HepG2 (cell line): ENCODE data around the gene NAALADL1. TPM values are rescaled to one million over a fixed set of nuclear protein-coding genes. Genes with fewer than 3 reads are reported as not detected.

ENCODE experiments used
- AGO2 ChIP-seq: fragments of 200-400 bp; formaldehyde crosslinking; optimal IDR thresholded peaks from 2 replicates; pipeline ENCODE3; 2017; ENCODE audit warnings: mild to moderate bottlenecking, low read depth, low read length, moderate library complexity
- FOXP4 ChIP-seq: sonication (generic); formaldehyde crosslinking; IDR thresholded peaks from 2 replicates; pipeline ENCODE4 v1.4.0; 2020; ENCODE audit warnings: missing genetic modification reagents
- GATA4 ChIP-seq: sonication (generic); IDR thresholded peaks from 2 replicates; pipeline ENCODE4 v1.6.1; 2016; ENCODE audit warnings: antibody characterized with exemption, low read depth, borderline replicate concordance
- HDAC1 ChIP-seq: sonication (generic); formaldehyde crosslinking; IDR thresholded peaks from 2 replicates; pipeline ENCODE4 v1.5.1; 2020; ENCODE audit warnings: mild to moderate bottlenecking, missing genetic modification reagents
- HDAC2 ChIP-seq: sonication (generic); formaldehyde crosslinking; IDR thresholded peaks from 2 replicates; pipeline ENCODE4 v1.4.0; 2020; ENCODE audit warnings: missing genetic modification reagents
- IKZF1 ChIP-seq: fragments of 450-650 bp; IDR thresholded peaks from 2 replicates; pipeline ENCODE4 v1.7.1; 2016
- KDM1A ChIP-seq: IDR thresholded peaks from 2 replicates; pipeline ENCODE4 v1.6.1; 2016; ENCODE audit warnings: missing compliant biosample characterization
- KDM3A ChIP-seq: IDR thresholded peaks from 2 replicates; pipeline ENCODE4 v1.6.1; 2018; ENCODE audit warnings: low read depth, missing compliant biosample characterization
- NCOA5 ChIP-seq: sonication (generic); formaldehyde crosslinking; IDR thresholded peaks from 2 replicates; pipeline ENCODE4 v1.4.0; 2020; ENCODE audit warnings: missing genetic modification reagents
- NR1H2 ChIP-seq: sonication (generic); formaldehyde crosslinking; IDR thresholded peaks from 2 replicates; pipeline ENCODE4 v1.8.1; 2022; ENCODE audit warnings: low read depth, missing genetic modification reagents, borderline replicate concordance
- SMAD3 ChIP-seq: sonication (generic); formaldehyde crosslinking; IDR thresholded peaks from 2 replicates; pipeline ENCODE4 v1.4.0; 2020; ENCODE audit warnings: missing genetic modification reagents
- SNRNP70 ChIP-seq: fragments of 200-400 bp; formaldehyde crosslinking; IDR thresholded peaks from 2 replicates; pipeline ENCODE4 v1.6.1; 2017; ENCODE audit warnings: mild to moderate bottlenecking, low read depth, low read length, moderate library complexity
- TSC22D2 ChIP-seq: sonication (generic); formaldehyde crosslinking; IDR thresholded peaks from 2 replicates; pipeline ENCODE4 v1.5.1; 2020; ENCODE audit warnings: missing genetic modification reagents, mild to moderate bottlenecking, borderline replicate concordance
- YEATS4 ChIP-seq: sonication (generic); formaldehyde crosslinking; IDR thresholded peaks from 2 replicates; pipeline ENCODE4 v1.4.0; 2020; ENCODE audit warnings: missing genetic modification reagents, borderline replicate concordance
- ZBTB10 ChIP-seq: sonication (generic); formaldehyde crosslinking; IDR thresholded peaks from 2 replicates; pipeline ENCODE4 v1.4.0; 2020; ENCODE audit warnings: missing genetic modification reagents, borderline replicate concordance
- ZBTB14 ChIP-seq: sonication (generic); formaldehyde crosslinking; IDR thresholded peaks from 2 replicates; pipeline ENCODE4 v1.4.0; 2020; ENCODE audit warnings: missing genetic modification reagents
- ZKSCAN5 ChIP-seq: sonication (generic); formaldehyde crosslinking; IDR thresholded peaks from 2 replicates; pipeline ENCODE4 v1.5.1; 2020; ENCODE audit warnings: mild to moderate bottlenecking, missing genetic modification reagents
- ZNF121 ChIP-seq: sonication (generic); formaldehyde crosslinking; IDR thresholded peaks from 2 replicates; pipeline ENCODE4 v1.5.0; 2020; ENCODE audit warnings: mild to moderate bottlenecking, missing genetic modification reagents
- ZNF33B ChIP-seq: sonication (generic); formaldehyde crosslinking; IDR thresholded peaks from 2 replicates; pipeline ENCODE4 v1.5.1; 2020; ENCODE audit warnings: mild to moderate bottlenecking, missing genetic modification reagents
- ZNF383 ChIP-seq: sonication (generic); formaldehyde crosslinking; IDR thresholded peaks from 2 replicates; pipeline ENCODE4 v1.4.0; 2020; ENCODE audit warnings: missing genetic modification reagents, mild to moderate bottlenecking, borderline replicate concordance
- ZNF557 ChIP-seq: sonication (generic); formaldehyde crosslinking; IDR thresholded peaks from 2 replicates; pipeline ENCODE4 v1.4.0; 2020; ENCODE audit warnings: missing genetic modification reagents
- ZNF770 ChIP-seq: sonication (generic); formaldehyde crosslinking; IDR thresholded peaks from 2 replicates; pipeline ENCODE4 v1.5.0; 2020; ENCODE audit warnings: mild to moderate bottlenecking, missing genetic modification reagents
- ZNF772 ChIP-seq: sonication (generic); formaldehyde crosslinking; IDR thresholded peaks from 2 replicates; pipeline ENCODE4 v1.5.0; 2020; ENCODE audit warnings: mild to moderate bottlenecking, missing genetic modification reagents
- polyA plus RNA-seq, 8 experiments: library from polyadenylated mRNA; depleted of rRNA in 3 of 8; stranded (reverse) in 7 of 8; unstranded in 1 of 8; fragments of >200 nt; fragmentation: Illumina TruSeq in 4 of 8; extraction: Trizol in 4 of 8; gene quantifications; 2 replicates each; pipeline versions ENCODE4 v1.2.1 to v1.2.3, GENCODE V29; 2011 to 2016; ENCODE audit warnings: low read depth in 4 of 8, missing spikeins in 1 of 8, mixed read lengths in 1 of 8; ENCODE audit not compliant: insufficient read depth in 1 of 8
- total RNA-seq, 5 experiments: library from RNA; depleted of rRNA; stranded (reverse); fragments of >200 nt; fragmentation: Illumina TruSeq; extraction: Trizol; gene quantifications; 2 replicates each; pipeline ENCODE4 v1.2.3, GENCODE V29; 2016; ENCODE audit warnings: low read depth in 1 of 5

Gene NAALADL1
- total and polyA plus RNA-seq, 2 of the 13 experiments (the other 11 are each of a cell fraction or from before 2014, with no cell fraction given): 9.3 to 33.9 TPM

GRCh38 chr11:65014726-65015227 lies 43.6 kb downstream of the NAALADL1 start (continued):
- no peak for TF ChIP-seq KDM3A (CRISPR knock-in tag)
- no peak for TF ChIP-seq NCOA5 (CRISPR knock-in tag)
- TF ChIP-seq KDM1A (CRISPR knock-in tag): 0 out of 2 replicates have a peak, but pooled peaks have one; percentile 63
- TF ChIP-seq ZNF33B (CRISPR knock-in tag): no peak
- TF ChIP-seq TSC22D2 (CRISPR knock-in tag): no peak
- 0 out of 2 replicates have a peak, but pooled peaks have one; percentile 4 for TF ChIP-seq FOXP4
- peak; percentile 98 for TF ChIP-seq ZNF770 (CRISPR knock-in tag)
- TF ChIP-seq IKZF1: no peak
- peak; percentile 29; the same call in 1 of the 2 replicates for TF ChIP-seq HDAC2 (CRISPR knock-in tag)
- no peak for TF ChIP-seq SMAD3
- TF ChIP-seq ZKSCAN5 (CRISPR knock-in tag): no peak
- TF ChIP-seq ZBTB14 (CRISPR knock-in tag): no peak
- no peak for TF ChIP-seq ZNF557
- 0 out of 2 replicates have a peak, but pooled peaks have one; percentile 25 for TF ChIP-seq ZNF772 (CRISPR knock-in tag)
- peak; percentile 7; the same call in 1 of the 2 replicates for TF ChIP-seq HDAC1 (CRISPR knock-in tag)
- TF ChIP-seq ZNF121 (CRISPR knock-in tag): peak; percentile 98
- TF ChIP-seq ZNF383: no peak
- TF ChIP-seq AGO2: peak; percentile 40
- peak; percentile 2; the same call in 1 of the 2 replicates for TF ChIP-seq YEATS4 (CRISPR knock-in tag)
- TF ChIP-seq GATA4: no peak
- TF ChIP-seq SNRNP70: no peak
- no peak for TF ChIP-seq ZBTB10 (CRISPR knock-in tag)
- TF ChIP-seq NR1H2 (CRISPR knock-in tag): no peak
